DMS53 (cell line): ENCODE data around the gene ERMAP.
"Not testable (repeated sequence)": the region's sequence is repeated elsewhere in the genome, so short reads cannot be mapped to it uniquely, and the experiment has no call there.

ENCODE experiments used
- DNase-seq: peaks from one replicate; lab custom pipeline; 2025; lab: John Stamatoyannopoulos, UW

ERMAP gene

GRCh38 chr1:42873108-42873507 lies 56.2 kb downstream of the ERMAP start:
- DNase-seq, result not testable (repeated sequence)

- no peak for DNase-seq
These were observed 56.7 kb downstream of the ERMAP start for GRCh38 chr1:42873670-42874069.

- DNase-seq, result no peak
These were observed 59.1 kb downstream of the ERMAP start for GRCh38 chr1:42876009-42876408.

GRCh38 chr1:42877380-42877779 lies 60.5 kb downstream of the ERMAP start:
- DNase-seq, result no peak

GRCh38 chr1:42880384-42880783 lies 63.5 kb downstream of the ERMAP start:
- peak; percentile 22 for DNase-seq

GRCh38 chr1:42886046-42886739 lies 69.3 kb downstream of the ERMAP start:
- DNase-seq, result no peak

- DNase-seq, result peak; percentile 40
These were observed 69.9 kb downstream of the ERMAP start for GRCh38 chr1:42886800-42887199.

- no peak for DNase-seq
These were observed 70.4 kb downstream of the ERMAP start for GRCh38 chr1:42887366-42887765.

- no peak for DNase-seq
These were observed 71.2 kb downstream of the ERMAP start for GRCh38 chr1:42888013-42888633.

GRCh38 chr1:42889264-42889663 lies 72.3 kb downstream of the ERMAP start:
- DNase-seq, result no peak

- DNase-seq, result peak; percentile 34
These were observed 74.7 kb downstream of the ERMAP start for GRCh38 chr1:42891465-42892138.
